Liver (tissue), 9 donors: ENCODE measurements around the gene APOA1. TPM values are rescaled to one million over a fixed set of nuclear protein-coding genes. Genes with fewer than 3 reads are reported as not detected.

Source experiments
- DNase-seq: peaks from one replicate; pipeline ENCODE4 v3.0.0-alpha.2; 2017; ENCODE audit warnings: low spot score
- H3K27ac ChIP-seq, 2 donors: one replicate each; pipeline ENCODE4 v1.7.0; 2013; ENCODE audit warnings: inconsistent platforms in 2 of 2, low read length in 2 of 2, control low read depth in 1 of 2, low read depth in 1 of 2, mild to moderate bottlenecking in 1 of 2
- H3K27me3 ChIP-seq, 4 donors: one replicate each; pipeline versions ENCODE4 v1.6.1 to v1.7.0; 2013; ENCODE audit warnings: low read length in 3 of 4, inconsistent platforms in 1 of 4, mild to moderate bottlenecking in 1 of 4, moderate library complexity in 1 of 4; ENCODE audit not compliant: control insufficient read depth in 4 of 4, insufficient read depth in 4 of 4
- H3K36me3 ChIP-seq, 4 donors: one replicate each; pipeline versions ENCODE4 v1.6.1 to v1.7.0; 2013; ENCODE audit warnings: low read length in 3 of 4, mild to moderate bottlenecking in 3 of 4, low read depth in 1 of 4, moderate library complexity in 1 of 4; ENCODE audit not compliant: control insufficient read depth in 4 of 4, insufficient read depth in 3 of 4
- H3K4me1 ChIP-seq, 4 donors: one replicate each; pipeline versions ENCODE4 v1.6.1 to v1.7.0; 2013; ENCODE audit warnings: low read length in 3 of 4, mild to moderate bottlenecking in 3 of 4, moderate library complexity in 1 of 4; ENCODE audit not compliant: control insufficient read depth in 4 of 4, insufficient read depth in 4 of 4
- H3K4me3 ChIP-seq, 3 donors: one replicate each; pipeline versions ENCODE4 v1.6.1 to v1.7.0; 2013; ENCODE audit warnings: low read length in 3 of 3, control low read depth in 1 of 3, low read depth in 1 of 3, mild to moderate bottlenecking in 1 of 3
- H3K9ac ChIP-seq, 2 donors: one replicate each; pipeline ENCODE4 v1.7.0; 2013; ENCODE audit warnings: low read length in 2 of 2, mild to moderate bottlenecking in 2 of 2, moderate library complexity in 2 of 2, control low read depth in 1 of 2, low read depth in 1 of 2
- H3K9me3 ChIP-seq, 4 donors: one replicate each; pipeline versions ENCODE4 v1.6.1 to v1.7.0; 2013; ENCODE audit warnings: low read length in 3 of 4; ENCODE audit not compliant: control insufficient read depth in 4 of 4
- FOXA2 ChIP-seq: IDR thresholded peaks from 2 replicates; pipeline ENCODE4 v1.6.1; 2016; ENCODE audit warnings: antibody characterized with exemption
- HNF4A ChIP-seq, 2 donors: conservative IDR thresholded peaks; 2 replicates each; pipeline ENCODE4 v1.6.1; 2016; ENCODE audit warnings: antibody characterized with exemption in 2 of 2, mild to moderate bottlenecking in 2 of 2
- HNF4G ChIP-seq: IDR thresholded peaks from 2 replicates; pipeline ENCODE4 v1.6.1; 2016; ENCODE audit warnings: antibody characterized with exemption
- NR2F2 ChIP-seq: IDR thresholded peaks from 2 replicates; pipeline ENCODE4 v1.6.1; 2016; ENCODE audit warnings: antibody characterized with exemption
- RAD21 ChIP-seq, 2 donors: IDR thresholded peaks; 2 replicates each; pipeline ENCODE4 v1.6.1; 2016; ENCODE audit warnings: antibody characterized with exemption in 2 of 2, mild to moderate bottlenecking in 2 of 2
- RXRA ChIP-seq, 2 donors: IDR thresholded peaks; 2 replicates each; pipeline ENCODE4 v1.6.1; 2017 to 2018; ENCODE audit warnings: antibody characterized with exemption in 2 of 2, mild to moderate bottlenecking in 1 of 2
- TAF1 ChIP-seq: conservative IDR thresholded peaks from 2 replicates; pipeline ENCODE4 v1.6.1; 2016; ENCODE audit warnings: antibody characterized with exemption, mild to moderate bottlenecking
- YY1 ChIP-seq: IDR thresholded peaks from 2 replicates; pipeline ENCODE4 v1.6.1; 2016; ENCODE audit warnings: antibody characterized with exemption, mild to moderate bottlenecking
- WGBS: extraction: QIAGEN DNeasy Blood & Tissue Kit; methylation state at CpG from one replicate; pipeline ENCODE4 v1.1.7; 2013; 5-methylcytosine and 5-hydroxymethylcytosine counted together
- polyA plus RNA-seq, 2 donors: library from polyadenylated mRNA; stranded (reverse) in 1 of 2; unstranded in 1 of 2; fragments of 200-250 nt in 1 of 2; fragments of >200 nt in 1 of 2; fragmentation: Nextera tagmentation in 1 of 2; extraction: Ambion mirVana in 1 of 2; gene quantifications; one replicate each; pipeline versions ENCODE4 v1.2.1 to v1.2.3, GENCODE V29; 2013 to 2015
- total RNA-seq, 2 donors: library from RNA; depleted of rRNA; stranded (reverse); fragments of >200 nt; gene quantifications; one replicate each; pipeline ENCODE4 v1.2.3, GENCODE V29; 2014
- TF ChIP-seq, protein P1 (sequence below): fragments of 150-350 bp; IDR thresholded peaks from 2 replicates; pipeline ENCODE4 v1.5.1; 2017; ENCODE audit warnings: improper control_type of control experiment, low read depth, low read length; ENCODE audit not compliant: missing input control
- TF ChIP-seq, protein P2 (sequence below): IDR thresholded peaks from 2 replicates; pipeline ENCODE4 v1.6.1; 2016; ENCODE audit warnings: antibody characterized with exemption
- TF ChIP-seq, protein P3 (sequence below): IDR thresholded peaks from 2 replicates; pipeline ENCODE4 v1.6.1; 2016; ENCODE audit warnings: antibody characterized with exemption, mild to moderate bottlenecking
- TF ChIP-seq, protein P4 (sequence below): IDR thresholded peaks from 2 replicates; pipeline ENCODE4 v1.6.1; 2016; ENCODE audit warnings: antibody characterized with exemption
- donor health status: healthy.
- donor health status: healthy.
- donor health status: healthy.
- donor health status: healthy.
- donor health status: healthy.

The APOA1 gene
- total and polyA plus RNA-seq, 4 donors = 4,271 to 17,093 (median 8,590) TPM

DNA sequence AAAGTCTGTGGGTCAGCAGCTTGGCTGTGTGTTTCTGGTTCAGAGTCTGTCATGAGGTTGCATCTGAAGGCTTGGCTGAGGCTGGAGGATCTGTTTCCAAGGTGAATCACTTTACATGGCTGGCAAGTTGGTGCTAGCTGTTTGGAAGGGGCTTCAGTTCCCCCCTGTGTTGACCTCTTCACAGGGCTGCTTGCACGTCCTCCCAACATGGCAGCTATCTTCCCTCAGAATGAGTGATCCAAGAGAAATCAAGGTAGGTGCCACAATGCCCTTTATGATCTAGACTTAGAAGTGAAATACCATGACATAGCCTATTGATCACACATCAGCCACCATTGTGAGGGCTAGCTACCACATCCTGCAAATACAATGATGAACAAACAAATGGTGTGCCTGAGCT, 24.3 kb downstream of the APOA1 start:
- 98% methylated on average over 1 of the region's 1 CpG for WGBS
- H3K27ac ChIP-seq = peak overlapping the region; percentile 76 to 86
- no peak for TF ChIP-seq HNF4G
- TF ChIP-seq, protein P1, sequence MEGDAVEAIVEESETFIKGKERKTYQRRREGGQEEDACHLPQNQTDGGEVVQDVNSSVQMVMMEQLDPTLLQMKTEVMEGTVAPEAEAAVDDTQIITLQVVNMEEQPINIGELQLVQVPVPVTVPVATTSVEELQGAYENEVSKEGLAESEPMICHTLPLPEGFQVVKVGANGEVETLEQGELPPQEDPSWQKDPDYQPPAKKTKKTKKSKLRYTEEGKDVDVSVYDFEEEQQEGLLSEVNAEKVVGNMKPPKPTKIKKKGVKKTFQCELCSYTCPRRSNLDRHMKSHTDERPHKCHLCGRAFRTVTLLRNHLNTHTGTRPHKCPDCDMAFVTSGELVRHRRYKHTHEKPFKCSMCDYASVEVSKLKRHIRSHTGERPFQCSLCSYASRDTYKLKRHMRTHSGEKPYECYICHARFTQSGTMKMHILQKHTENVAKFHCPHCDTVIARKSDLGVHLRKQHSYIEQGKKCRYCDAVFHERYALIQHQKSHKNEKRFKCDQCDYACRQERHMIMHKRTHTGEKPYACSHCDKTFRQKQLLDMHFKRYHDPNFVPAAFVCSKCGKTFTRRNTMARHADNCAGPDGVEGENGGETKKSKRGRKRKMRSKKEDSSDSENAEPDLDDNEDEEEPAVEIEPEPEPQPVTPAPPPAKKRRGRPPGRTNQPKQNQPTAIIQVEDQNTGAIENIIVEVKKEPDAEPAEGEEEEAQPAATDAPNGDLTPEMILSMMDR = no peak
- TF ChIP-seq FOXA2 = no peak
- no peak for TF ChIP-seq RXRA (IDR thresholded peaks at IDR 0.05)
- no peak for TF ChIP-seq RAD21 (IDR thresholded peaks at IDR 0.05)
- no peak for TF ChIP-seq TAF1
- TF ChIP-seq, protein P2, sequence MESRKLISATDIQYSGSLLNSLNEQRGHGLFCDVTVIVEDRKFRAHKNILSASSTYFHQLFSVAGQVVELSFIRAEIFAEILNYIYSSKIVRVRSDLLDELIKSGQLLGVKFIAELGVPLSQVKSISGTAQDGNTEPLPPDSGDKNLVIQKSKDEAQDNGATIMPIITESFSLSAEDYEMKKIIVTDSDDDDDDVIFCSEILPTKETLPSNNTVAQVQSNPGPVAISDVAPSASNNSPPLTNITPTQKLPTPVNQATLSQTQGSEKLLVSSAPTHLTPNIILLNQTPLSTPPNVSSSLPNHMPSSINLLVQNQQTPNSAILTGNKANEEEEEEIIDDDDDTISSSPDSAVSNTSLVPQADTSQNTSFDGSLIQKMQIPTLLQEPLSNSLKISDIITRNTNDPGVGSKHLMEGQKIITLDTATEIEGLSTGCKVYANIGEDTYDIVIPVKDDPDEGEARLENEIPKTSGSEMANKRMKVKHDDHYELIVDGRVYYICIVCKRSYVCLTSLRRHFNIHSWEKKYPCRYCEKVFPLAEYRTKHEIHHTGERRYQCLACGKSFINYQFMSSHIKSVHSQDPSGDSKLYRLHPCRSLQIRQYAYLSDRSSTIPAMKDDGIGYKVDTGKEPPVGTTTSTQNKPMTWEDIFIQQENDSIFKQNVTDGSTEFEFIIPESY = no peak
- TF ChIP-seq HNF4A (conservative IDR thresholded peaks at IDR 0.05) = no peak
- no peaks in the 10 kb centered on the region for H3K27me3 ChIP-seq
- H3K9me3 ChIP-seq = no peaks in the 10 kb centered on the region
- peak overlapping the region in 1 of 2 donors; percentile 2 for H3K9ac ChIP-seq
- DNase-seq = no peak
- no peaks in the 10 kb centered on the region for H3K36me3 ChIP-seq
- H3K4me3 ChIP-seq = peak overlapping the region in 1 of 3 donors; percentile 6
- H3K4me1 ChIP-seq = peaks cover 9 to 55% (median 34%) of the 10 kb centered on the region in 4 donors

DNA sequence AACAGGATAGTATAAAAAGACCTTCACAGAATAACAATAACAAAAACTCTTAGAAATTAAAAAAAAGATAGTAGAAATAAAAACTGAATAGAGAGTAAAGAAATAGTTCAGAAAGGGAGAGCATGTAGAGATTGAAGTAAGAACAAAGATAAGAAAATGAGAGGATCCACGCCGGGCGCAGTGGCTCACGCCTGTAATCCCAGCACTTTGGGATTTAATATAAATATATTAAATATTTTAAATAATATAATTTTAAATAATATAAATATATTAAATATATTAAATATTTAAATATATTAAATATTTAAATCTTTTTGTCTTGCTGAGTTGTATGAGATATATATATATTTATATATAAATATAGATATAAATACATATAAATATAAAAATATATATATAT, 25.3 kb downstream of the APOA1 start:
- Histone ChIP-seq H3K9ac (no peak overlapping the region), H3K4me1 (peaks cover 12 to 63% (median 42%) of the 10 kb centered on the region in 4 donors), H3K27me3 (no peaks in the 10 kb centered on the region), H3K36me3 (no peaks in the 10 kb centered on the region), H3K9me3 (no peaks in the 10 kb centered on the region), H3K27ac (no peak overlapping the region), H3K4me3 (no peak overlapping the region)
- TF ChIP-seq YY1 (no peak), RAD21 (IDR thresholded peaks at IDR 0.05) (no peak), RXRA (IDR thresholded peaks at IDR 0.05) (no peak), FOXA2 (no peak), NR2F2 (no peak)
- TF ChIP-seq, protein P1 = no peak
- TF ChIP-seq, protein P3, sequence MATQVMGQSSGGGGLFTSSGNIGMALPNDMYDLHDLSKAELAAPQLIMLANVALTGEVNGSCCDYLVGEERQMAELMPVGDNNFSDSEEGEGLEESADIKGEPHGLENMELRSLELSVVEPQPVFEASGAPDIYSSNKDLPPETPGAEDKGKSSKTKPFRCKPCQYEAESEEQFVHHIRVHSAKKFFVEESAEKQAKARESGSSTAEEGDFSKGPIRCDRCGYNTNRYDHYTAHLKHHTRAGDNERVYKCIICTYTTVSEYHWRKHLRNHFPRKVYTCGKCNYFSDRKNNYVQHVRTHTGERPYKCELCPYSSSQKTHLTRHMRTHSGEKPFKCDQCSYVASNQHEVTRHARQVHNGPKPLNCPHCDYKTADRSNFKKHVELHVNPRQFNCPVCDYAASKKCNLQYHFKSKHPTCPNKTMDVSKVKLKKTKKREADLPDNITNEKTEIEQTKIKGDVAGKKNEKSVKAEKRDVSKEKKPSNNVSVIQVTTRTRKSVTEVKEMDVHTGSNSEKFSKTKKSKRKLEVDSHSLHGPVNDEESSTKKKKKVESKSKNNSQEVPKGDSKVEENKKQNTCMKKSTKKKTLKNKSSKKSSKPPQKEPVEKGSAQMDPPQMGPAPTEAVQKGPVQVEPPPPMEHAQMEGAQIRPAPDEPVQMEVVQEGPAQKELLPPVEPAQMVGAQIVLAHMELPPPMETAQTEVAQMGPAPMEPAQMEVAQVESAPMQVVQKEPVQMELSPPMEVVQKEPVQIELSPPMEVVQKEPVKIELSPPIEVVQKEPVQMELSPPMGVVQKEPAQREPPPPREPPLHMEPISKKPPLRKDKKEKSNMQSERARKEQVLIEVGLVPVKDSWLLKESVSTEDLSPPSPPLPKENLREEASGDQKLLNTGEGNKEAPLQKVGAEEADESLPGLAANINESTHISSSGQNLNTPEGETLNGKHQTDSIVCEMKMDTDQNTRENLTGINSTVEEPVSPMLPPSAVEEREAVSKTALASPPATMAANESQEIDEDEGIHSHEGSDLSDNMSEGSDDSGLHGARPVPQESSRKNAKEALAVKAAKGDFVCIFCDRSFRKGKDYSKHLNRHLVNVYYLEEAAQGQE = no peak
- TF ChIP-seq, protein P4, sequence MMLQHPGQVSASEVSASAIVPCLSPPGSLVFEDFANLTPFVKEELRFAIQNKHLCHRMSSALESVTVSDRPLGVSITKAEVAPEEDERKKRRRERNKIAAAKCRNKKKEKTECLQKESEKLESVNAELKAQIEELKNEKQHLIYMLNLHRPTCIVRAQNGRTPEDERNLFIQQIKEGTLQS = no peak
- DNase-seq = no peak
- WGBS = 88% methylated on average over 4 of the region's 4 CpGs
